GM12872 (cell line): Measurements from ENCODE around the gene SREK1IP1.

Experiments
- CTCF ChIP-seq: IDR thresholded peaks from 3 replicates; pipeline ENCODE4 v1.5.1; 2011; ENCODE audit warnings: low read depth, mild to moderate bottlenecking, low read length, moderate library complexity; ENCODE audit not compliant: insufficient read depth

SREK1IP1 gene

GRCh38 chr5:64691291-64691690 is 77.2 kb downstream of the SREK1IP1 start:
- TF ChIP-seq CTCF, result no peak

DNA sequence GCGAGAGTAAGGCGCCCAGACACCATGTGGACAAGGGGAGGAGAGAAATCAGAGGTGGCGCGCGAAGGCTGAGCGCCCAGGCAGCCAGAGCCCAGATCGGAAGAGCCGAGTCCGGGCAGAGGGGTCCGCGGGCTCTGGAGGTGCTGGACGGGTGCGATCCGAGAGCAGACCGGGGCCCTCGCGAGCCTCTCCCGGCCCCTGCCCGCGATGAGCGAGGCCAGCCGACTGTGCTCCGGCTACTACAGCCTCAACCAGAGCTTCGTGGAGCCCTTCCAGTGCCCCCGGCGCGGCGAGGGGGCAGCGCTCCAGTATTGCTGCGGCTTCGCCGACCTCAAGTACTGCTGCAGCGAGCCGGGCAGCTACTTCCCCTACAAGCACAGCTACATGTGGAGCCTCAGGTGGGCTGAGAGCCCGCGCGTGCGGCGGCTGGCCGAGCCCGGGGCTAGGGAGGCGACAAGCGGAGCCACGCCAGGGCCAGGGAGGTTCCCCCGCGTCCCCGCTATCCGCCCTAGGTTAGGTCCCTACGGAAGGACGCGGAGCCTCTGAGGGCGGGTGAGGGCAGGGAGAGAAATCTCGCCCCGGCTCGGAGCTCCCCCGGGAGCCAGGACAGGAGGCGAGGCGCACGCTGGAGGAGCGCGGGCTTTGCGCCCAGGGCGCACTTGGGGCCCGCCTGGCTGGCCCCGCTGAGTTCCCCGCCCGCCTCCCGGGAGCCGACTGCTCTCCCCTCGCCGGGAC is 77.9 kb downstream of the SREK1IP1 start, which contains the start of gene SHISAL2B:
TSS of gene SHISAL2B (plus strand) at position 87 of the 735 bp plus-strand sequence. CDS start at position 208, 121 bp downstream.
- no peak for TF ChIP-seq CTCF

DNA sequence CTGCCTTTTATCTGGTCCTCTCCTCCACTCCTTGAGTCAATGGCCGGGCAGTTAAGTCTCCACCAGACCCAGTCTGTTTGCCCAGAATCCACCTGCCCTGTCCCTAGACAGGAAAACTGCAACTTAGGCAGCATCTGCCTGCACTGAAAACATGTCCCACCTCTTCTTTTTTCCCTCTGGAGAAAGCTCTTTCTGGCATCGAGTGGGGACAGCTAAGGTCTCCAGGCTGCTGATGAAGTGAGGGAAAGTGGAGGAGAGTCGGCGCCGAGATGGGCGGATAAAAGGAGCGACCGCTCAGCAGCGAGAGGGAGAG is 78.4 kb downstream of the SREK1IP1 start:
- TF ChIP-seq CTCF, result no peak

- no peak for TF ChIP-seq CTCF
These were observed 79.5 kb downstream of the SREK1IP1 start for GRCh38 chr5:64688965-64689364.

- TF ChIP-seq CTCF, result no peak
These were observed 80.1 kb downstream of the SREK1IP1 start for GRCh38 chr5:64688391-64688790.

DNA sequence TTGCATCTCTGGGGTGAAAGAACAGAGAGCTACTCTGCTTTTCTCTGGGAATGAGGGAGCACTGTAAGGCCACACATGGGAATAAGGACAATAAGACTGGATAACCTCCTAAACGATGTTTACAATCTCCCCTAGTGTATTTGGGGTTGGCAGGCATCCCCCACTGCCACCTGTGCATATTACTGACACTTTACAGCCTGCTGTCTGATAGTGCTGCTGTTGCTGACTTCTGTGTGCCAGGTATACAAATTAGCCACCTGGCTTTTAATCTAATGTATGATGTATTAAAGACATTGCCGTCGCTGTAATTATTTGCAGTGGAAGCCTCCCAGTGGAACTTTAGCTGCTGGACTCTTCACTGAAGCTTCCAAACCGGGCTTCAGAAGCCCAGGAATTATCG is 82.6 kb downstream of the SREK1IP1 start:
- TF ChIP-seq CTCF, result no peak

DNA sequence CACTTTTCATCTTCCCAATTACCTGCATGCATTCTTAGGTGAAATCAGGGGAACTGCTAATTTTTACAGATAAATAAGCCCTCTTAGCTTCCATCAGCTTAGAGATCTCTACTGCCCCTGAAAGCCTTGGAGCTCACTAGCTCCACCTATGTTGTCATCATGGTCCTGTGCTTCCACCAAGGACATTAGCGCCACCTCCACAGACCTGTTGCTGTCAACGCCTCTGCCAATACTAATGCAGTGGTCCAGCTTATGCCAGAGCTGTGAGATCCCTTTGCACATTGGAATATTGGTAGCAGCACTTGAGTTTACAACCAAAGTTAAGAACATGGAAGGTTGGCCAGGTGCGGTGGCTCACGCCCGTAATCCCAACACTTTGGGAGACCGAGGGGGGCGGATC is 85.9 kb downstream of the SREK1IP1 start:
- 0 out of 3 replicates have a peak, but pooled peaks have one; percentile 13 for TF ChIP-seq CTCF
